GM12878 (cell line): ENCODE measurements around the gene ESRP2. TPM values are rescaled to one million over a fixed set of nuclear protein-coding genes. Genes with fewer than 3 reads are reported as not detected.

Source experiments
- ATAC-seq: fragments of 200-7000 bp; cut with Tn5 transposase; 3 replicates; pipeline ENCODE4 v1.9.1; 2020; ENCODE audit warnings: mild to moderate bottlenecking, moderate library complexity
- BruUV-seq: library from RNA; stranded (reverse); fragments of 400-500 nt; replicated peaks from 2 replicates; lab custom pipeline; 2021; lab: Mats Ljungman, UMichigan
- CTCF ChIA-PET: fragments of 300-600 bp; sonication (Branson Sonifier 250); formaldehyde crosslinking; extraction: SDS; loops from one replicate; lab custom pipeline; 2021; ENCODE audit warnings: inconsistent platforms; lab: Yijun Ruan, JAX
- POLR2A ChIA-PET: fragments of 350-600 bp; formaldehyde crosslinking; extraction: SDS; loops from one replicate; lab custom pipeline; 2021; ENCODE audit warnings: inconsistent platforms; lab: Charles Lee
- RAD21 ChIA-PET: fragments of 300-600 bp; sonication (Branson Sonifier 250); formaldehyde crosslinking; loops from one replicate; lab custom pipeline; 2023; ENCODE audit warnings: antibody characterized with exemption; ENCODE audit not compliant: unreplicated experiment; lab: Charles Lee
- SMC1A ChIA-PET: fragments of 300-600 bp; sonication (Branson Sonifier 250); formaldehyde crosslinking; loops from one replicate; lab custom pipeline; 2023; ENCODE audit not compliant: unreplicated experiment, uncharacterized antibody; lab: Charles Lee
- DNase-seq: peaks from one replicate; pipeline ENCODE4 v3.0.0-alpha.2; 2011; ENCODE audit warnings: low read depth, low spot score
- FAIRE-seq: peaks from 3 replicates; lab custom pipeline; 2011; peaks lifted over from hg19 to GRCh38; lab: Jason Lieb, UNC
- H2AFZ ChIP-seq: 2 replicates; pipeline ENCODE4 v1.6.0; 2011; ENCODE audit warnings: low read depth, low read length, control low read depth; ENCODE audit not compliant: control insufficient read depth
- H3K27ac ChIP-seq: 2 replicates; pipeline ENCODE4 v1.5.1; 2011; ENCODE audit warnings: control low read depth; ENCODE audit not compliant: control insufficient read depth, insufficient read depth
- H3K27me3 ChIP-seq, 2 experiments: replicated peaks in 1 of 2; 2 replicates each; pipeline versions ENCODE4 v1.6.0 to v1.6.1; 2011; ENCODE audit warnings: low read length in 1 of 2; ENCODE audit not compliant: control insufficient read depth in 2 of 2, insufficient read depth in 2 of 2
- H3K36me3 ChIP-seq, 2 experiments: 2 replicates each; pipeline ENCODE4 v1.5.1; 2011; ENCODE audit warnings: low read length in 1 of 2; ENCODE audit not compliant: control insufficient read depth in 2 of 2, insufficient read depth in 2 of 2
- H3K4me1 ChIP-seq: 2 replicates; pipeline ENCODE4 v1.6.1; 2011; ENCODE audit warnings: mild to moderate bottlenecking, low read length, moderate library complexity, mixed read lengths; ENCODE audit not compliant: control insufficient read depth, insufficient read depth
- H3K4me2 ChIP-seq: 2 replicates; pipeline ENCODE4 v1.6.0; 2011; ENCODE audit warnings: control low read depth; ENCODE audit not compliant: control insufficient read depth, insufficient read depth
- H3K4me3 ChIP-seq: fragments of 200-600 bp; sonication (generic); 2 replicates; pipeline ENCODE4 v1.5.1; 2016
- H3K79me2 ChIP-seq: 2 replicates; pipeline ENCODE4 v1.6.0; 2011; ENCODE audit warnings: low read length; ENCODE audit not compliant: control insufficient read depth, insufficient read depth
- H3K9ac ChIP-seq: 2 replicates; pipeline ENCODE4 v1.8.0; 2011; ENCODE audit warnings: low read length, control low read depth, mixed read lengths; ENCODE audit not compliant: control insufficient read depth, insufficient read depth
- H3K9me3 ChIP-seq: replicated peaks from 3 replicates; pipeline ENCODE4 v1.5.1; 2011; ENCODE audit warnings: mild to moderate bottlenecking, low read length; ENCODE audit not compliant: control insufficient read depth, insufficient read depth
- H4K20me1 ChIP-seq: 2 replicates; pipeline ENCODE4 v1.6.0; 2011; ENCODE audit not compliant: control insufficient read depth, insufficient read depth
- BCL11A ChIP-seq: IDR thresholded peaks from 2 replicates; pipeline ENCODE4 v1.6.1; 2011; ENCODE audit warnings: low read depth, low read length
- CBX5 ChIP-seq: sonication (generic); IDR thresholded peaks from 2 replicates; pipeline ENCODE4 v1.6.1; 2016; ENCODE audit warnings: low read depth, moderate library complexity, mild to moderate bottlenecking, inconsistent platforms
- FOS ChIP-seq: IDR thresholded peaks from 3 replicates; pipeline ENCODE4 v1.6.1; 2011; ENCODE audit warnings: borderline replicate concordance; ENCODE audit not compliant: insufficient read length; ENCODE audit errors: extremely low read depth
- IKZF2 ChIP-seq, 2 experiments: fragments of 450-650 bp; IDR thresholded peaks; 2 replicates each; pipeline ENCODE4 v1.6.1; 2017; ENCODE audit warnings: mild to moderate bottlenecking in 2 of 2, moderate library complexity in 2 of 2
- JUND ChIP-seq: IDR thresholded peaks from 2 replicates; pipeline ENCODE4 v1.6.1; 2012; ENCODE audit warnings: low read depth, mild to moderate bottlenecking, low read length, improper control_type of control experiment, moderate library complexity
- LARP7 ChIP-seq: fragments of 450-650 bp; IDR thresholded peaks from 2 replicates; pipeline ENCODE4 v1.6.1; 2017; ENCODE audit warnings: mild to moderate bottlenecking
- NR2C1 ChIP-seq: fragments of 450-650 bp; IDR thresholded peaks from 2 replicates; pipeline ENCODE4 v1.6.1; 2017; ENCODE audit warnings: antibody characterized with exemption, mild to moderate bottlenecking, moderate library complexity
- PKNOX1 ChIP-seq: fragments of 450-650 bp; IDR thresholded peaks from 2 replicates; pipeline ENCODE4 v1.6.1; 2016; ENCODE audit warnings: mild to moderate bottlenecking
- POLR2AphosphoS5 ChIP-seq: IDR thresholded peaks from 2 replicates; pipeline ENCODE4 v1.6.1; 2011; ENCODE audit warnings: mild to moderate bottlenecking, low read length, inconsistent platforms
- RB1 ChIP-seq: fragments of 450-650 bp; formaldehyde crosslinking; IDR thresholded peaks from 2 replicates; pipeline ENCODE4 v1.6.1; 2017; ENCODE audit warnings: mild to moderate bottlenecking, borderline replicate concordance
- RFX5 ChIP-seq: IDR thresholded peaks from 2 replicates; pipeline ENCODE4 v1.6.1; 2011; ENCODE audit warnings: low read depth, low read length, improper control_type of control experiment
- SREBF2 ChIP-seq: IDR thresholded peaks from 2 replicates; pipeline ENCODE4 v1.6.1; 2012; ENCODE audit warnings: mild to moderate bottlenecking, low read length
- SUZ12 ChIP-seq: fragments of 200-600 bp; sonication (generic); IDR thresholded peaks from one replicate; pipeline ENCODE4 v1.6.1; 2018; ENCODE audit warnings: antibody characterized with exemption, mild to moderate bottlenecking; ENCODE audit not compliant: unreplicated experiment
- TARDBP ChIP-seq: IDR thresholded peaks from 2 replicates; pipeline ENCODE4 v1.6.1; 2016; ENCODE audit warnings: borderline replicate concordance
- TCF7 ChIP-seq: IDR thresholded peaks from 2 replicates; pipeline ENCODE4 v1.6.1; 2014; ENCODE audit warnings: antibody characterized with exemption, borderline replicate concordance
- ZBTB40 ChIP-seq: fragments of 450-650 bp; IDR thresholded peaks from 2 replicates; pipeline ENCODE4 v1.6.1; 2016; ENCODE audit warnings: mild to moderate bottlenecking, moderate library complexity, borderline replicate concordance
- ZNF622 ChIP-seq: fragments of 450-650 bp; IDR thresholded peaks from 2 replicates; pipeline ENCODE4 v1.6.1; 2017; ENCODE audit warnings: mild to moderate bottlenecking, inconsistent platforms
- WGBS: methylation state at CpG from one replicate; pipeline ENCODE4 v1.1.6; 2016; ENCODE audit warnings: low lambda C conversion rate; ENCODE audit not compliant: insufficient replicate concordance, insufficient coverage; ENCODE audit errors: missing lambda C conversion rate; 5-methylcytosine and 5-hydroxymethylcytosine counted together
- in situ Hi-C: fragments of 300-500 bp; cut with MboI; formaldehyde crosslinking; loops from 9 replicates; pipeline ENCODE4 v1.14.3; 2018; ENCODE audit warnings: mixed read lengths
- intact Hi-C: fragments of 100-400 bp; cut with micrococcal nuclease; formaldehyde crosslinking; loops from one replicate; pipeline ENCODE4 v1.14.2; 2022; ENCODE audit not compliant: unreplicated experiment
- polyA plus RNA-seq, 11 experiments: library from polyadenylated mRNA; depleted of rRNA in 4 of 11; unstranded in 6 of 11; stranded (reverse) in 5 of 11; fragments of >200 nt; fragmentation: Nextera tagmentation in 4 of 11; fragmentation: Illumina TruSeq in 1 of 11; extraction: Ambion mirVana in 4 of 11; extraction: Trizol in 1 of 11; gene quantifications; 1 replicate in 1 of 11; 2 replicates in 10 of 11; pipeline versions ENCODE4 v1.2.1 to v1.2.3, GENCODE V29; 2011 to 2016; ENCODE audit warnings: inconsistent platforms in 2 of 11, missing spikeins in 2 of 11, low read depth in 1 of 11
- total RNA-seq, 4 experiments: library from RNA; depleted of rRNA in 3 of 4; stranded (reverse); fragments of >200 nt in 3 of 4; fragmentation: Illumina TruSeq in 1 of 4; extraction: Trizol in 1 of 4; gene quantifications; 2 replicates each; pipeline versions ENCODE4 v1.2.1 to v1.2.3, GENCODE V29; 2013 to 2021

The ESRP2 gene
- total and polyA plus RNA-seq, 10 of the 15 experiments (the other 5 are each of a cell fraction or from before 2014, with no cell fraction given), result 0.04 to 0.64 (median 0.08) TPM; not detected in 3

GRCh38 chr16:68244903-68245853 lies 9.3 kb upstream of the ESRP2 start, which contains the start of gene PLA2G15 (continued):
- TF ChIP-seq IKZF2 (IDR thresholded peaks at IDR 0.05) (no peak), SREBF2 (no peak), CBX5 (no peak), PKNOX1 (peak; percentile 69), LARP7 (no peak; the same call in 1 of the 2 replicates), TARDBP (peak; percentile 84; the same call in 1 of the 2 replicates), RFX5 (0 out of 2 replicates have a peak, but pooled peaks have one; percentile 33), TCF7 (no peak), POLR2AphosphoS5 (peak; percentile 52; the same call in 1 of the 2 replicates)

GRCh38 chr16:68244481-68244902 lies 8.6 kb upstream of the ESRP2 start:
- Histone ChIP-seq H3K27ac (no peak overlapping the region), H3K9ac (peak overlapping the region; percentile 68; the same call in 1 of the 2 replicates), H3K79me2 (no peaks in the 10 kb centered on the region), H4K20me1 (no peaks in the 10 kb centered on the region), H2AFZ (peak overlapping the region; percentile 95), H3K36me3 (no peaks in the 10 kb centered on the region), H3K4me1 (peaks cover 18% of the 10 kb centered on the region), H3K4me3 (peak overlapping the region; percentile 97), H3K4me2 (peak overlapping the region; percentile 90), H3K27me3 (no peaks in the 10 kb centered on the region), H3K9me3 (no peaks in the 10 kb centered on the region)
- peak; percentile 6; the same call in 2 of the 3 replicates for ATAC-seq
- TF ChIP-seq ZNF622 (no peak), NR2C1 (no peak), LARP7 (0 out of 2 replicates have a peak, but pooled peaks have one; percentile 29), BCL11A (no peak), FOS (no peak), JUND (no peak), ZBTB40 (0 out of 2 replicates have a peak, but pooled peaks have one; percentile 12), RB1 (no peak), SUZ12 (no peak)
- no peak for FAIRE-seq
- SMC1A ChIA-PET, result interaction anchor here (0.9 to 2.5 kb wide), 8 partner anchors 13 to 124 kb away, joined by 3 to 9 read pairs (median 4); partner anchors contain the start of genes PRMT7 and SLC7A6OS
- no TSS peak for BruUV-seq
- POLR2A ChIA-PET, result interaction anchor here (0.6 to 2.0 kb wide), 9 partner anchors 8 to 223 kb away, joined by 3 to 14 read pairs (median 7); partner anchors contain the start of gene ESRP2
- CTCF ChIA-PET, result interaction anchor here (0.7 to 7.5 kb wide), 7 partner anchors 16 to 892 kb away, joined by 3 to 108 read pairs (median 5); partner anchors contain the start of gene SLC7A6
- in situ Hi-C loops (no loop called here), intact Hi-C loops (no loop called here)
- DNase-seq, result no peak
- RAD21 ChIA-PET, result interaction anchor here (1.3 to 1.4 kb wide), 3 partner anchors 17 to 457 kb away, joined by 4 to 7 read pairs (median 5); no protein-coding TSS in a partner anchor
- 4% methylated on average over 20 of the region's 20 CpGs for WGBS
